ENCODE results near the gene PANX1. TPM values are rescaled to one million over a fixed set of nuclear protein-coding genes. Genes with fewer than 3 reads are reported as not detected.

Gene PANX1
- total and polyA plus RNA-seq, 10 of the 15 experiments (the other 5 are each of a cell fraction or from before 2014, with no cell fraction given): 3.3 to 18.7 (median 14.4) TPM

GRCh38 chr11:94133752-94134151, 5.1 kb downstream of the PANX1 start:
- POLR2A ChIA-PET: no interaction called here
- Histone ChIP-seq H3K36me3 (ENCODE audit: control insufficient read depth in 2 of 2, insufficient read depth in 2 of 2, low read length in 1 of 2) (no peaks in the 10 kb centered on the region), H3K79me2 (ENCODE audit: control insufficient read depth, insufficient read depth, low read length) (peaks cover 70% of the 10 kb centered on the region), H3K4me2 (ENCODE audit: control insufficient read depth, insufficient read depth) (peak overlapping the region; percentile 47; the same call in 1 of the 2 replicates), H3K9ac (ENCODE audit: control insufficient read depth, insufficient read depth, low read length) (no peak overlapping the region), H3K9me3 (replicated peaks; ENCODE audit: control insufficient read depth, insufficient read depth, low read length) (no peaks in the 10 kb centered on the region; the same call in 2 of the 3 replicates), H2AFZ (ENCODE audit: control insufficient read depth, low read depth, low read length) (no peak overlapping the region), H4K20me1 (ENCODE audit: control insufficient read depth, insufficient read depth) (no peaks in the 10 kb centered on the region), H3K4me1 (ENCODE audit: control insufficient read depth, insufficient read depth, low read length) (peaks cover 11% of the 10 kb centered on the region), H3K27ac (ENCODE audit: control insufficient read depth, insufficient read depth) (no peak overlapping the region), H3K4me3 (0 out of 2 replicates have a peak overlapping the region, but pooled peaks have one; percentile 19), H3K27me3 (replicated peaks in 1 of 2; ENCODE audit: control insufficient read depth in 2 of 2, insufficient read depth in 2 of 2, low read length in 1 of 2) (no peaks in the 10 kb centered on the region)
- 91% methylated on average over 4 of the region's 4 CpGs for WGBS (ENCODE audit: insufficient coverage, insufficient replicate concordance, low lambda C conversion rate, missing lambda C conversion rate)
- SMC1A ChIA-PET (ENCODE audit: uncharacterized antibody, unreplicated experiment): interaction anchor here (1.1 kb wide), 1 partner anchor 11 kb away, joined by 3 read pairs; no protein-coding TSS in a partner anchor
- no TSS peak for BruUV-seq (replicated peaks)
- CTCF ChIA-PET: interaction anchor here (1.7 kb wide), 1 partner anchor 11 kb away, joined by 5 read pairs; no protein-coding TSS in a partner anchor
- FAIRE-seq (no peak), ATAC-seq (no peak), DNase-seq (ENCODE audit: low read depth, low spot score) (no peak)
- intact Hi-C loops (cut with micrococcal nuclease; ENCODE audit: unreplicated experiment): no loop called here
- TF ChIP-seq ZNF687 (IDR thresholded peaks at IDR 0.05) (no peak), KLF5 (IDR thresholded peaks at IDR 0.05; ENCODE audit: partially characterized antibody) (no peak), RELA (IDR thresholded peaks at IDR 0.05; ENCODE audit: borderline replicate concordance, partially characterized antibody) (no peak), CHD2 (IDR thresholded peaks at IDR 0.05; ENCODE audit: borderline replicate concordance, low read depth, low read length) (no peak), RBBP5 (conservative IDR thresholded peaks at IDR 0.05) (no peak), RUNX3 (IDR thresholded peaks at IDR 0.05; ENCODE audit: low read length) (no peak), CHD1 (IDR thresholded peaks at IDR 0.05; ENCODE audit: low read depth, low read length) (no peak), SREBF1 (IDR thresholded peaks at IDR 0.05; ENCODE audit: low read length) (no peak), MTA2 (IDR thresholded peaks at IDR 0.05; ENCODE audit: low read depth) (no peak), ESRRA (IDR thresholded peaks at IDR 0.05; ENCODE audit: low read length) (no peak), ZBTB4 (CRISPR knock-in tag; IDR thresholded peaks at IDR 0.05) (no peak), BACH1 (IDR thresholded peaks at IDR 0.05; ENCODE audit: borderline replicate concordance) (no peak), USF2 (IDR thresholded peaks at IDR 0.05; ENCODE audit: borderline replicate concordance, low read depth, low read length) (no peak), EP300 (IDR thresholded peaks at IDR 0.05; ENCODE audit: borderline replicate concordance in 1 of 2, control insufficient read depth in 1 of 2, low read depth in 2 of 2, low read length in 2 of 2) (no peak), BMI1 (IDR thresholded peaks at IDR 0.05; ENCODE audit: borderline replicate concordance) (no peak)
- in situ Hi-C loops (cut with MboI): no loop called here
- RAD21 ChIA-PET (ENCODE audit: unreplicated experiment): no interaction called here
